Heart right ventricle (tissue), 16 donors: ENCODE measurements around the gene ETV2. TPM values are rescaled to one million over a fixed set of nuclear protein-coding genes. Genes with fewer than 3 reads are reported as not detected.
A peak's percentile ranks its signal among the peaks of the same experiment; 100 is the strongest.

Source experiments
- ATAC-seq, 8 donors: fragments of 200-7000 bp; cut with Tn5 transposase; one replicate each; pipeline ENCODE4 v1.9.1; 2020; ENCODE audit warnings: mild to moderate bottlenecking in 8 of 8, moderate library complexity in 8 of 8, moderate number of reproducible peaks in 1 of 8
- DNase-seq, 2 donors: peaks; one replicate each; pipeline ENCODE4 v3.0.0-alpha.2; 2020
- H3K27ac ChIP-seq, 10 donors: fragments of 200-600 bp; sonication (generic) in 2 of 10; one replicate each; pipeline versions ENCODE4 v1.5.0 to v1.8.0; 2020 to 2022; ENCODE audit warnings: mild to moderate bottlenecking in 3 of 10
- H3K27me3 ChIP-seq, 7 donors: fragments of 200-600 bp; one replicate each; pipeline ENCODE4 v1.8.0; 2021 to 2022; ENCODE audit warnings: mild to moderate bottlenecking in 2 of 7
- H3K36me3 ChIP-seq, 9 donors: fragments of 200-600 bp; sonication (generic) in 1 of 9; one replicate each; pipeline versions ENCODE4 v1.5.0 to v1.8.0; 2020 to 2022; ENCODE audit warnings: mild to moderate bottlenecking in 2 of 9
- H3K4me1 ChIP-seq, 9 donors: fragments of 200-600 bp; sonication (generic) in 1 of 9; one replicate each; pipeline versions ENCODE4 v1.5.0 to v1.8.0; 2020 to 2022; ENCODE audit warnings: mild to moderate bottlenecking in 4 of 9
- H3K4me3 ChIP-seq, 10 donors: fragments of 200-600 bp; sonication (generic) in 2 of 10; one replicate each; pipeline versions ENCODE4 v1.5.0 to v1.8.0; 2020 to 2022; ENCODE audit warnings: mild to moderate bottlenecking in 7 of 10, moderate library complexity in 2 of 10
- H3K9me3 ChIP-seq, 11 donors: fragments of 200-600 bp in 10 of 11; sonication (generic) in 2 of 11; one replicate each; pipeline versions ENCODE4 v1.5.0 to v1.8.0; 2013 to 2022; ENCODE audit warnings: mild to moderate bottlenecking in 2 of 11, control low read depth in 1 of 11, moderate library complexity in 1 of 11
- CTCF ChIP-seq, 9 donors: fragments of 200-600 bp; sonication (generic) in 2 of 9; IDR thresholded peaks; one replicate each; pipeline versions ENCODE4 v1.5.0 to v1.8.0; 2021 to 2022; ENCODE audit warnings: antibody characterized with exemption in 9 of 9, mild to moderate bottlenecking in 5 of 9, moderate library complexity in 1 of 9
- WGBS, 2 donors: extraction: QIAGEN DNeasy Blood & Tissue Kit; methylation state at CpG; one replicate each; pipeline ENCODE4 v1.1.7; 2013; ENCODE audit warnings: inconsistent platforms in 1 of 2; 5-methylcytosine and 5-hydroxymethylcytosine counted together
- intact Hi-C, 10 donors: fragments of 100-400 bp; cut with DNase I; formaldehyde crosslinking; loops; one replicate each; pipeline versions ENCODE4 v1.11.1 to v1.14.2; 2022
- polyA plus RNA-seq, 2 donors: library from polyadenylated mRNA; stranded (reverse); fragments of 200-250 nt; gene quantifications; one replicate each; pipeline ENCODE4 v1.2.3, GENCODE V29; 2013
- total RNA-seq, 10 donors: library from RNA; stranded (reverse); fragmentation: NEBNext Ultra II Directional in 3 of 10; extraction: Animal tissue kit (Norgen Biotek cat#: 25700) in 3 of 10; gene quantifications; one replicate each; pipeline versions ENCODE4 v1.2.1 to v1.2.4, GENCODE V29; 2021 to 2023
- donor health status: Arrhythmogenic right ventricular cardiomyopathy.
- donor health status: ischemic (EF 13 %, LVEDD 7.1; RV severe dilation, severe dysfunction).
- donor health status: healthy with polysubstance abuse.
- donor health status: DM: no; HTN: yes; CAD: no.
- donor health status: DM: no; HTN: no; CAD: no.
- donor health status: ischemic (EF 25% LVEDD 6.9; RV normal size, moderate dysfunction).
- donor health status: ischemic (EF 25% LVEDD 5.7; RV mildly dilated, moderate dysfunction).
- donor health status: healthy.
- donor health status: DM: yes; HTN: yes; CAD: no.
- donor health status: Ischemic cardiomyopathy.
- donor health status: ischemic (EF 35%, LVEDD 5.7; RV mildly dilated, moderate dysfunction).
- donor health status: nonischemic (EF 11% LVEDD 7.7; RV severe dilation, severe dysfunction).
- donor health status: DM: yes; HTN: yes; CAD: no.
- donor health status: PGD.
- donor health status: ischemic (EF 29% LVEDD 5.4; RV normal size, mild dysfunction).
- donor health status: nonischemic (EF 23%, LVEDD 6.1; RV moderate dilation, normal function).

ETV2 gene
- total and polyA plus RNA-seq, 12 donors: 0.26 to 1.5 (median 0.41) TPM; not detected in 6

- ATAC-seq (peak in 1 of 8 donors; percentile 11), DNase-seq (no peak)
- Histone ChIP-seq H3K27me3 (no peaks in the 10 kb centered on the region), H3K4me3 (no peak overlapping the region), H3K4me1 (no peaks in the 10 kb centered on the region), H3K27ac (no peak overlapping the region), H3K36me3 (peaks cover 0 to 50% (median 0%) of the 10 kb centered on the region in 9 donors), H3K9me3 (no peaks in the 10 kb centered on the region)
- 93% methylated on average over 17 of the region's 17 CpGs for WGBS, 2 donors
- intact Hi-C loops: no loop called here
- no peak for TF ChIP-seq CTCF (IDR thresholded peaks at IDR 0.05)
These were observed 21.5 kb upstream of the ETV2 start for GRCh38 chr19:35620001-35620400.

GRCh38 chr19:35621708-35622107 lies 19.8 kb upstream of the ETV2 start:
- Histone ChIP-seq H3K4me1 (no peaks in the 10 kb centered on the region), H3K4me3 (no peak overlapping the region), H3K36me3 (peaks cover 0 to 37% (median 0%) of the 10 kb centered on the region in 9 donors), H3K27ac (no peak overlapping the region), H3K9me3 (no peaks in the 10 kb centered on the region), H3K27me3 (no peaks in the 10 kb centered on the region)
- ATAC-seq (no peak), DNase-seq (no peak)
- WGBS, 2 donors: 93 to 95% methylated on average over 9 of the region's 9 CpGs
- intact Hi-C loops: no loop called here
- no peak for TF ChIP-seq CTCF (IDR thresholded peaks at IDR 0.05)

- intact Hi-C loops: no loop called here
- Histone ChIP-seq H3K36me3 (peaks cover 0 to 26% (median 0%) of the 10 kb centered on the region in 9 donors), H3K27ac (no peak overlapping the region), H3K4me1 (peaks cover 0 to 3% (median 0%) of the 10 kb centered on the region in 9 donors), H3K9me3 (no peaks in the 10 kb centered on the region), H3K27me3 (no peaks in the 10 kb centered on the region), H3K4me3 (no peak overlapping the region)
- TF ChIP-seq CTCF (IDR thresholded peaks at IDR 0.05): no peak
- ATAC-seq: no peak
- WGBS, 2 donors: 90 to 91% methylated on average over 12 to 13 of the region's 13 CpGs
- DNase-seq: no peak
These were observed 18.8 kb upstream of the ETV2 start for GRCh38 chr19:35622750-35623149.

GRCh38 chr19:35623327-35624010 lies 18.1 kb upstream of the ETV2 start:
- 89 to 91% methylated on average over 6 of the region's 6 CpGs for WGBS, 2 donors
- Histone ChIP-seq H3K27ac (no peak overlapping the region), H3K9me3 (no peaks in the 10 kb centered on the region), H3K36me3 (peaks cover 0 to 19% (median 0%) of the 10 kb centered on the region in 9 donors), H3K27me3 (no peaks in the 10 kb centered on the region), H3K4me1 (peaks cover 0 to 10% (median 7%) of the 10 kb centered on the region in 9 donors), H3K4me3 (no peak overlapping the region)
- intact Hi-C loops: no loop called here
- no peak for ATAC-seq
- no peak for DNase-seq
- TF ChIP-seq CTCF (IDR thresholded peaks at IDR 0.05): no peak
